HEK293 (cell line): Measurements from ENCODE around the gene MYL4.

Experiments
- AEBP2 ChIP-seq: fragments of 450-650 bp; formaldehyde crosslinking; IDR thresholded peaks from 2 replicates; pipeline ENCODE4 v1.5.1; 2016; ENCODE audit warnings: missing biosample characterization, missing genetic modification characterization, borderline replicate concordance
- BCL11B ChIP-seq: fragments of 450-650 bp; formaldehyde crosslinking; IDR thresholded peaks from 2 replicates; pipeline ENCODE4 v1.5.1; 2016; ENCODE audit warnings: low read depth, missing biosample characterization, missing genetic modification characterization
- BCL6B ChIP-seq: fragments of 450-650 bp; formaldehyde crosslinking; IDR thresholded peaks from 2 replicates; pipeline ENCODE4 v1.5.1; 2017; ENCODE audit warnings: missing biosample characterization, missing genetic modification characterization
- ELK4 ChIP-seq: IDR thresholded peaks from 2 replicates; pipeline ENCODE4 v1.6.1; 2011; ENCODE audit warnings: mild to moderate bottlenecking, low read depth, low read length, borderline replicate concordance
- FEZF1 ChIP-seq: fragments of 450-650 bp; formaldehyde crosslinking; IDR thresholded peaks from 2 replicates; pipeline ENCODE4 v1.5.1; 2016; ENCODE audit warnings: missing biosample characterization, missing genetic modification characterization
- KLF8 ChIP-seq: fragments of 450-650 bp; formaldehyde crosslinking; IDR thresholded peaks from 2 replicates; pipeline ENCODE4 v1.5.1; 2016; ENCODE audit warnings: missing biosample characterization, missing genetic modification characterization
- KLF9 ChIP-seq: fragments of 450-650 bp; formaldehyde crosslinking; IDR thresholded peaks from 2 replicates; pipeline ENCODE4 v1.5.1; 2016; ENCODE audit warnings: missing biosample characterization, missing genetic modification characterization, low read depth
- ZNF121 ChIP-seq: fragments of 450-650 bp; formaldehyde crosslinking; IDR thresholded peaks from 2 replicates; pipeline ENCODE4 v1.5.1; 2016; ENCODE audit warnings: missing biosample characterization, missing genetic modification characterization
- ZNF16 ChIP-seq: fragments of 450-650 bp; formaldehyde crosslinking; IDR thresholded peaks from 2 replicates; pipeline ENCODE4 v1.5.1; 2016; ENCODE audit warnings: low read depth, missing biosample characterization, missing genetic modification characterization
- ZNF223 ChIP-seq: fragments of 450-650 bp; formaldehyde crosslinking; IDR thresholded peaks from 2 replicates; pipeline ENCODE4 v1.5.1; 2016; ENCODE audit warnings: missing biosample characterization, missing genetic modification characterization
- ZNF266 ChIP-seq: fragments of 450-650 bp; formaldehyde crosslinking; IDR thresholded peaks from 2 replicates; pipeline ENCODE4 v1.5.1; 2016; ENCODE audit warnings: missing biosample characterization, missing genetic modification characterization, low read depth
- ZNF37A ChIP-seq: fragments of 450-650 bp; IDR thresholded peaks from 2 replicates; pipeline ENCODE4 v1.5.1; 2018; ENCODE audit warnings: missing biosample characterization, missing genetic modification characterization
- ZNF488 ChIP-seq: fragments of 450-650 bp; formaldehyde crosslinking; IDR thresholded peaks from 2 replicates; pipeline ENCODE4 v1.5.1; 2016; ENCODE audit warnings: missing biosample characterization, missing genetic modification characterization
- ZNF510 ChIP-seq: fragments of 450-650 bp; formaldehyde crosslinking; IDR thresholded peaks from 2 replicates; pipeline ENCODE4 v1.5.1; 2018; ENCODE audit warnings: mild to moderate bottlenecking, missing genetic modification characterization, missing biosample characterization; ENCODE audit not compliant: insufficient replicate concordance
- ZNF514 ChIP-seq: fragments of 450-650 bp; formaldehyde crosslinking; IDR thresholded peaks from 2 replicates; pipeline ENCODE4 v1.5.1; 2016; ENCODE audit warnings: missing biosample characterization, missing genetic modification characterization
- ZNF549 ChIP-seq: fragments of 450-650 bp; IDR thresholded peaks from 2 replicates; pipeline ENCODE4 v1.5.1; 2018; ENCODE audit warnings: missing biosample characterization, missing genetic modification characterization, mild to moderate bottlenecking, inconsistent platforms, moderate library complexity
- ZNF585B ChIP-seq: fragments of 450-650 bp; formaldehyde crosslinking; IDR thresholded peaks from 2 replicates; pipeline ENCODE4 v1.5.1; 2016; ENCODE audit warnings: missing biosample characterization, missing genetic modification characterization
- ZNF654 ChIP-seq: fragments of 450-650 bp; formaldehyde crosslinking; IDR thresholded peaks from 2 replicates; pipeline ENCODE4 v1.5.1; 2016; ENCODE audit warnings: low read depth, missing biosample characterization, missing genetic modification characterization
- ZNF677 ChIP-seq: fragments of 450-650 bp; IDR thresholded peaks from 2 replicates; pipeline ENCODE4 v1.5.0; 2018; ENCODE audit warnings: missing biosample characterization, mild to moderate bottlenecking, missing genetic modification characterization, moderate library complexity
- ZNF776 ChIP-seq: fragments of 450-650 bp; formaldehyde crosslinking; IDR thresholded peaks from 2 replicates; pipeline ENCODE4 v1.5.0; 2017; ENCODE audit warnings: missing biosample characterization, missing genetic modification characterization, borderline replicate concordance
- ZNF785 ChIP-seq: fragments of 450-650 bp; formaldehyde crosslinking; IDR thresholded peaks from 2 replicates; pipeline ENCODE4 v1.5.1; 2016; ENCODE audit warnings: missing biosample characterization, missing genetic modification characterization
- ZSCAN23 ChIP-seq: fragments of 450-650 bp; formaldehyde crosslinking; IDR thresholded peaks from 2 replicates; pipeline ENCODE4 v1.5.1; 2016; ENCODE audit warnings: missing biosample characterization, missing genetic modification characterization
- ZSCAN30 ChIP-seq: fragments of 450-650 bp; IDR thresholded peaks from 2 replicates; pipeline ENCODE4 v1.5.1; 2018; ENCODE audit warnings: missing biosample characterization, mild to moderate bottlenecking, missing genetic modification characterization, moderate library complexity
- TF ChIP-seq, protein P1 (sequence below): fragments of 450-650 bp; formaldehyde crosslinking; IDR thresholded peaks from 2 replicates; pipeline ENCODE4 v1.5.1; 2016; ENCODE audit warnings: missing biosample characterization, missing genetic modification characterization
- TF ChIP-seq, protein P2 (sequence below): sonication (generic); formaldehyde crosslinking; IDR thresholded peaks from 2 replicates; pipeline ENCODE4 v1.8.1; 2022; ENCODE audit warnings: mild to moderate bottlenecking, moderate library complexity, missing genetic modification reagents
- TF ChIP-seq, protein P3 (sequence below): fragments of 450-650 bp; IDR thresholded peaks from 2 replicates; pipeline ENCODE4 v1.5.1; 2018; ENCODE audit warnings: missing biosample characterization, mild to moderate bottlenecking, missing genetic modification characterization
- TF ChIP-seq, protein P4 (sequence below): fragments of 450-650 bp; formaldehyde crosslinking; IDR thresholded peaks from 2 replicates; pipeline ENCODE4 v1.5.1; 2017; ENCODE audit warnings: missing biosample characterization, missing genetic modification characterization

The MYL4 gene

GRCh38 chr17:47229535-47230443 is 20.6 kb downstream of the MYL4 start (continued):
- TF ChIP-seq ZNF37A (no peak), KLF8 (tag by site-specific recombination) (peak; percentile 52), ZNF16 (tag by site-specific recombination) (no peak), ZNF677 (no peak), ZNF776 (no peak), ZNF785 (tag by site-specific recombination) (no peak), ZSCAN23 (tag by site-specific recombination) (no peak), AEBP2 (tag by site-specific recombination) (no peak), ZNF549 (tag by site-specific recombination) (no peak), ZNF510 (tag by site-specific recombination) (no peak), ZNF654 (peak; percentile 99), ZNF121 (no peak), ELK4 (no peak), FEZF1 (tag by site-specific recombination) (no peak), KLF9 (tag by site-specific recombination) (no peak), BCL6B (tag by site-specific recombination) (no peak), BCL11B (tag by site-specific recombination) (no peak), ZSCAN30 (0 out of 2 replicates have a peak, but pooled peaks have one; percentile 60), ZNF488 (tag by site-specific recombination) (no peak), ZNF223 (no peak), ZNF514 (tag by site-specific recombination) (no peak), ZNF585B (tag by site-specific recombination) (no peak), ZNF266 (tag by site-specific recombination) (no peak)
- TF ChIP-seq, protein P1, sequence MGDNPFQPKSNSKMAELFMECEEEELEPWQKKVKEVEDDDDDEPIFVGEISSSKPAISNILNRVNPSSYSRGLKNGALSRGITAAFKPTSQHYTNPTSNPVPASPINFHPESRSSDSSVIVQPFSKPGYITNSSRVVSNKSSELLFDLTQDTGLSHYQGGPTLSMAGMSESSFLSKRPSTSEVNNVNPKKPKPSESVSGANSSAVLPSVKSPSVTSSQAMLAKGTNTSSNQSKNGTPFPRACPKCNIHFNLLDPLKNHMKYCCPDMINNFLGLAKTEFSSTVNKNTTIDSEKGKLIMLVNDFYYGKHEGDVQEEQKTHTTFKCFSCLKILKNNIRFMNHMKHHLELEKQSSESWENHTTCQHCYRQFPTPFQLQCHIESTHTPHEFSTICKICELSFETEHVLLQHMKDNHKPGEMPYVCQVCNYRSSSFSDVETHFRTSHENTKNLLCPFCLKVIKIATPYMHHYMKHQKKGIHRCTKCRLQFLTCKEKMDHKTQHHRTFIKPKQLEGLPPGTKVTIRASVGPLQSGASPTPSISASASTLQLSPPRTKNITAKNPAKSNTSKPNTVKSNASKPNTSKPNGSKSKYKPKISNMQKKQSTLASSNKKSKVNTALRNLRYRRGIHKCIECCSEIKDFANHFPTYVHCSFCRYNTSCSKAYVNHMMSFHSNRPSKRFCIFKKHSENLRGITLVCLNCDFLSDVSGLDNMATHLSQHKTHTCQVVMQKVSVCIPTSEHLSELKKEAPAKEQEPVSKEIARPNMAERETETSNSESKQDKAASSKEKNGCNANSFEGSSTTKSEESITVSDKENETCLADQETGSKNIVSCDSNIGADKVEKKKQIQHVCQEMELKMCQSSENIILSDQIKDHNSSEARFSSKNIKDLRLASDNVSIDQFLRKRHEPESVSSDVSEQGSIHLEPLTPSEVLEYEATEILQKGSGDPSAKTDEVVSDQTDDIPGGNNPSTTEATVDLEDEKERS (tag by site-specific recombination): no peak
- TF ChIP-seq, protein P2, sequence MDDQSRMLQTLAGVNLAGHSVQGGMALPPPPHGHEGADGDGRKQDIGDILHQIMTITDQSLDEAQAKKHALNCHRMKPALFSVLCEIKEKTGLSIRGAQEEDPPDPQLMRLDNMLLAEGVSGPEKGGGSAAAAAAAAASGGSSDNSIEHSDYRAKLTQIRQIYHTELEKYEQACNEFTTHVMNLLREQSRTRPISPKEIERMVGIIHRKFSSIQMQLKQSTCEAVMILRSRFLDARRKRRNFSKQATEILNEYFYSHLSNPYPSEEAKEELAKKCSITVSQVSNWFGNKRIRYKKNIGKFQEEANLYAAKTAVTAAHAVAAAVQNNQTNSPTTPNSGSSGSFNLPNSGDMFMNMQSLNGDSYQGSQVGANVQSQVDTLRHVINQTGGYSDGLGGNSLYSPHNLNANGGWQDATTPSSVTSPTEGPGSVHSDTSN (CRISPR knock-in tag): no peak; the same call in 1 of the 2 replicates
- TF ChIP-seq, protein P3, sequence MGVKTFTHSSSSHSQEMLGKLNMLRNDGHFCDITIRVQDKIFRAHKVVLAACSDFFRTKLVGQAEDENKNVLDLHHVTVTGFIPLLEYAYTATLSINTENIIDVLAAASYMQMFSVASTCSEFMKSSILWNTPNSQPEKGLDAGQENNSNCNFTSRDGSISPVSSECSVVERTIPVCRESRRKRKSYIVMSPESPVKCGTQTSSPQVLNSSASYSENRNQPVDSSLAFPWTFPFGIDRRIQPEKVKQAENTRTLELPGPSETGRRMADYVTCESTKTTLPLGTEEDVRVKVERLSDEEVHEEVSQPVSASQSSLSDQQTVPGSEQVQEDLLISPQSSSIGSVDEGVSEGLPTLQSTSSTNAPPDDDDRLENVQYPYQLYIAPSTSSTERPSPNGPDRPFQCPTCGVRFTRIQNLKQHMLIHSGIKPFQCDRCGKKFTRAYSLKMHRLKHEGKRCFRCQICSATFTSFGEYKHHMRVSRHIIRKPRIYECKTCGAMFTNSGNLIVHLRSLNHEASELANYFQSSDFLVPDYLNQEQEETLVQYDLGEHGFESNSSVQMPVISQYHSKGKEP (tag by site-specific recombination): no peak
- TF ChIP-seq, protein P4, sequence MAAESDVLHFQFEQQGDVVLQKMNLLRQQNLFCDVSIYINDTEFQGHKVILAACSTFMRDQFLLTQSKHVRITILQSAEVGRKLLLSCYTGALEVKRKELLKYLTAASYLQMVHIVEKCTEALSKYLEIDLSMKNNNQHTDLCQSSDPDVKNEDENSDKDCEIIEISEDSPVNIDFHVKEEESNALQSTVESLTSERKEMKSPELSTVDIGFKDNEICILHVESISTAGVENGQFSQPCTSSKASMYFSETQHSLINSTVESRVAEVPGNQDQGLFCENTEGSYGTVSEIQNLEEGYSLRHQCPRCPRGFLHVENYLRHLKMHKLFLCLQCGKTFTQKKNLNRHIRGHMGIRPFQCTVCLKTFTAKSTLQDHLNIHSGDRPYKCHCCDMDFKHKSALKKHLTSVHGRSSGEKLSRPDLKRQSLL: peak; percentile 51; the same call in 1 of the 2 replicates
